Measurements from ENCODE around the gene BRME1.

DNA sequence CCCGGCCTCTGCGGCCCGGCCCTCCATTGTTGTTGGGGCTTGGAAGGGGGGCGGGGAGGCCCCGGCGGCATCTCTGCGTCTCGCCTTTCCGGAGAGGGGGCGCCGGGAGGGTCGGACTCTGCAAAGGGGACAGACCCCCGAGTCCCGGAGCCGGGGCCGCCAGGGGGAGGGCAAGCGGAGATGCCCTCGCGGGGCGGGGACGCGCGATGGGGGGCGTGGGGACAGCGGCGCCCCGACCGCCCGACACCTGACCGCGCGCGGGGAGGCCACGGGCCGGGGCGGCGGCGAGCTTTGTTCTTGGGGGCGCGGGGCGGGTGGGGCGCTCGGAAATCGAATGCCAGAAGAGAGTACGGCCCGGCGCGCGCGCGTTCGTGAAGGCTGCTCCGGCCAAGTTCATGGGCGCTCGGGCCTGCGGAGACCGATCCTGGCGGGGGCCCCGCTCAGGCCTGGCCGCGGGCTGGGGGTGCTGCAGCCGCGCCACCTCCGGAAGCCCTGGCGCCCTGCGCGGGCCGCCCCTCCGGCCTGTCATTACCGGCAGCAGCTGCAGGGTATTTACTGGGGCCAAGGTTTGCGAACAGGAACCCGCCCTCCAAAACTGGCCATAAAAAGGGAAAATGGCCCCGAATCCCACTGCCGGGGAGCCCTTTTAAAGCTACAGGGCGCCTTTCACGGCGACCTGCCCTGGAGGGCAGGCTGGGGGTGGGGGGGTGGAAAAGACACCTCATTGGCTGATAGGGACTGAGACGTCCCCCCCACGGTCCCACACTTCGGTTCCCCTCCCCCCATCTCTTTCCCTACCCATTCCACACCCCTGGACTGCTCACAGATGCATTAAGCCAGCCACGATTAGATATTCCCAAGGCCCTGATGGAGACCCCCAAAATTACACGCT lies 40.1 kb downstream of the BRME1 start:
- TF ChIP-seq, protein P1, sequence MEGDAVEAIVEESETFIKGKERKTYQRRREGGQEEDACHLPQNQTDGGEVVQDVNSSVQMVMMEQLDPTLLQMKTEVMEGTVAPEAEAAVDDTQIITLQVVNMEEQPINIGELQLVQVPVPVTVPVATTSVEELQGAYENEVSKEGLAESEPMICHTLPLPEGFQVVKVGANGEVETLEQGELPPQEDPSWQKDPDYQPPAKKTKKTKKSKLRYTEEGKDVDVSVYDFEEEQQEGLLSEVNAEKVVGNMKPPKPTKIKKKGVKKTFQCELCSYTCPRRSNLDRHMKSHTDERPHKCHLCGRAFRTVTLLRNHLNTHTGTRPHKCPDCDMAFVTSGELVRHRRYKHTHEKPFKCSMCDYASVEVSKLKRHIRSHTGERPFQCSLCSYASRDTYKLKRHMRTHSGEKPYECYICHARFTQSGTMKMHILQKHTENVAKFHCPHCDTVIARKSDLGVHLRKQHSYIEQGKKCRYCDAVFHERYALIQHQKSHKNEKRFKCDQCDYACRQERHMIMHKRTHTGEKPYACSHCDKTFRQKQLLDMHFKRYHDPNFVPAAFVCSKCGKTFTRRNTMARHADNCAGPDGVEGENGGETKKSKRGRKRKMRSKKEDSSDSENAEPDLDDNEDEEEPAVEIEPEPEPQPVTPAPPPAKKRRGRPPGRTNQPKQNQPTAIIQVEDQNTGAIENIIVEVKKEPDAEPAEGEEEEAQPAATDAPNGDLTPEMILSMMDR (IDR thresholded peaks at IDR 0.05) = no peak
- no peak for TF ChIP-seq EP300 (IDR thresholded peaks at IDR 0.05)
- no peak for TF ChIP-seq SREBF2 (IDR thresholded peaks at IDR 0.05)
- no peak for TF ChIP-seq SMC3 (IDR thresholded peaks at IDR 0.05)
- TF ChIP-seq BHLHE40 (IDR thresholded peaks at IDR 0.05; ENCODE audit: low read depth, low read length) = no peak
- no peak for TF ChIP-seq POLR2A (IDR thresholded peaks at IDR 0.05; ENCODE audit: low read length)
- TF ChIP-seq, protein P2, sequence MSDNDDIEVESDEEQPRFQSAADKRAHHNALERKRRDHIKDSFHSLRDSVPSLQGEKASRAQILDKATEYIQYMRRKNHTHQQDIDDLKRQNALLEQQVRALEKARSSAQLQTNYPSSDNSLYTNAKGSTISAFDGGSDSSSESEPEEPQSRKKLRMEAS (IDR thresholded peaks at IDR 0.05) = no peak

Data from A549 (cell line).